ENCODE results near the gene ALPP.
"Not testable (repeated sequence)": the region's sequence is repeated elsewhere in the genome, so short reads cannot be mapped to it uniquely, and the experiment has no call there.

Gene ALPP

GRCh38 chr2:232363784-232364615 is 14.6 kb upstream of the ALPP start:
- peak; percentile 77 for DNase-seq (ENCODE audit: low spot score)

- not testable (repeated sequence) for DNase-seq (ENCODE audit: low spot score)
Measured at GRCh38 chr2:232364806-232365594, 13.6 kb upstream of the ALPP start.

- DNase-seq (ENCODE audit: low spot score) = peak; percentile 49
Measured at GRCh38 chr2:232365621-232366321, 12.8 kb upstream of the ALPP start.

- not testable (repeated sequence) for DNase-seq (ENCODE audit: low spot score)
Measured at GRCh38 chr2:232366461-232366860, 12.1 kb upstream of the ALPP start.

GRCh38 chr2:232367016-232367415 is 11.5 kb upstream of the ALPP start:
- DNase-seq (ENCODE audit: low spot score) = no peak

- DNase-seq (ENCODE audit: low spot score) = peak; percentile 56
Measured at GRCh38 chr2:232367591-232368233, 10.8 kb upstream of the ALPP start.

- no peak for DNase-seq (ENCODE audit: low spot score)
Measured at GRCh38 chr2:232368311-232368731, 10.2 kb upstream of the ALPP start.

- no peak for DNase-seq (ENCODE audit: low spot score)
Measured at GRCh38 chr2:232369126-232369951, 9.2 kb upstream of the ALPP start.

GRCh38 chr2:232370007-232370406 is 8.5 kb upstream of the ALPP start:
- DNase-seq (ENCODE audit: low spot score) = not testable (repeated sequence)

- DNase-seq (ENCODE audit: low spot score) = no peak
Measured at GRCh38 chr2:232372231-232373208, 6.0 kb upstream of the ALPP start.

- no peak for DNase-seq (ENCODE audit: low spot score)
Measured at GRCh38 chr2:232374356-232374755, 4.2 kb upstream of the ALPP start.

GRCh38 chr2:232375164-232375563 is 3.4 kb upstream of the ALPP start:
- no peak for DNase-seq (ENCODE audit: low spot score)

- DNase-seq (ENCODE audit: low spot score) = no peak
Measured at GRCh38 chr2:232376260-232376659, 2.3 kb upstream of the ALPP start.

GRCh38 chr2:232376713-232377112 is 1.8 kb upstream of the ALPP start:
- no peak for DNase-seq (ENCODE audit: low spot score)

- DNase-seq (ENCODE audit: low spot score) = no peak
Measured at GRCh38 chr2:232377319-232377718, 1.2 kb upstream of the ALPP start.

GRCh38 chr2:232377841-232378734 is 463 bp upstream of the ALPP start:
- no peak for DNase-seq (ENCODE audit: low spot score)

- not testable (repeated sequence) for DNase-seq (ENCODE audit: low spot score)
Measured at GRCh38 chr2:232379610-232380590, 1.3 kb downstream of the ALPP start.
